HG03442 (cell line): ENCODE data around the gene SPDYE3.
"Not testable (repeated sequence)": the region's sequence is repeated elsewhere in the genome, so short reads cannot be mapped to it uniquely, and the experiment has no call there.

ENCODE experiments used
- ATAC-seq: cut with Tn5 transposase; IDR thresholded peaks from one replicate; pipeline ENCODE4 v1.9.1; 2021; ENCODE audit warnings: mild to moderate bottlenecking, moderate library complexity; ENCODE audit not compliant: unreplicated experiment

SPDYE3 gene

DNA sequence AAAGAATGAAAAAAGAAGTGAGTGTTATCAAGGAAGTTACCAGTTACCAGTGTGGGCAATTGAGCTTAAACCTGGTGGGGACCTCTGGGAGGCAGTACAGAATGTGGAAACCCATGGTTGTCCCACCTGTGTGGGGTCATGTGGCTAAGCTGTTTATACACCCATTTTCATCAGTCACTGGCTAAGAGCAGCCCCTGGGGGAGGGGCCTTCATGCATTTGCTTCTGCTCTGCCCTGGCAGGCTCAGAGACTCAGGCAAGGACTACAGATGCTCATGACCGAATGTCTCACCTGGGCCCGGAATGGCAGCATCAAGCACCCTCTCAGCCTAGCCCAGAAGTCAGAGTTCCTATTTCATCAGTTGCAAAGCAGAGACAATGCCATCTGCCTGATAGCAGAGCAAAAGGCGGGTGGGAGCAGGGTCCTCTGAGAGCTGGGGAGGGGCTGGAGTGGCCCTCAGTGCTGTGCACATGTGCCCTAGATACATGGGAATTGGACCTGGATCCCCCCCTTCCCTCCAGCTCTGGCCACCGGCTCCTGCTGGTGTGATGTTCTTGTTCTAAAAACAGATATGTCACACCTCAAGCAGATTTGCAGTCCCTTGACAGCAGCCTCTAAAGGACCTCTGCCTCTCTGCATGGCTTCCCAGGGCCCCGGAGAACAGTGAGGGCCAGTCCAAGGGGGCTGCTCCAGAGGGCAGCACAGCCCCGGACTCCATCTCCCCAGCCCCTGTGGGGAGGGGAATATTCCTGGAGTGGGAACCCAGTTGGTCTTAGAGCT, 20.1 kb upstream of the SPDYE3 start:
- ATAC-seq = not testable (repeated sequence)

DNA sequence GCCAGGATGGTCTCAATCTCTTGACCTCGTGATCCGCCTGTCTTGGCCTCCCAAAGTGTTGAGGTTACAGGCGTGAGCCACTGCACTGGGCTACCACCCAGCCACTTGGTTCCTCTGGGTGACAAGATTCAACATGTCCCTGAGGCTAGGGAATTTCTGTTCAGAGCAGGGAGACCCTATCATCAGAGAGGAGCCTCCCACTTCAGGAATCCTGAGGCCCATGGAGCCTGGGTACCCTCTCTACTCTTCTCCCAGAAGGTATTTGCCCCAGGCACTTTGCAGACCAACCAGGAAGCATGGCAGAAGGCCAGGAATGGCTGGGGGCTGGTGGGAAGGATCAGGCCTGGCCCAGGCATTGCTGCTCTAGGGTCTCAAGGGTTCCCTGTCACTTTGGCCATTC, 19.2 kb upstream of the SPDYE3 start:
- not testable (repeated sequence) for ATAC-seq

DNA sequence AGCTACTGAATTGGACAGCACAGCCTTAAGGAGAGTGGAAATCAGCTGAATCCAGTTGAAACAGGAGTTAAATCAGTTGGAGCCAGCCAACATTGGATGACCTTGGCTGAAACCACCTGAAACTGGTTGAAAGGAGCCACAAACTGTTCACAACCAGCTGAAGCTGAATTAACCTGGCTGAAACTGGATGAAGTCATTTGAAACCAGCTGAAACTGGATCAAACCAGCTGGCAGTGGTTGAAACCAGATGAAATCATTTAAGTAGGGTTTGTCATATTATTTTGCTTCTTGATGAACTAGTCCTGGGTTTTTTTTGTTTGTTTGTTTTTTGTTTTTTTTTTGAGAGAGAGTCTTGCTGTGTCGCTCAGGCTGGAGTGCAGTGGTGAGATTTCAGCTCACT, 15.3 kb upstream of the SPDYE3 start:
- not testable (repeated sequence) for ATAC-seq

DNA sequence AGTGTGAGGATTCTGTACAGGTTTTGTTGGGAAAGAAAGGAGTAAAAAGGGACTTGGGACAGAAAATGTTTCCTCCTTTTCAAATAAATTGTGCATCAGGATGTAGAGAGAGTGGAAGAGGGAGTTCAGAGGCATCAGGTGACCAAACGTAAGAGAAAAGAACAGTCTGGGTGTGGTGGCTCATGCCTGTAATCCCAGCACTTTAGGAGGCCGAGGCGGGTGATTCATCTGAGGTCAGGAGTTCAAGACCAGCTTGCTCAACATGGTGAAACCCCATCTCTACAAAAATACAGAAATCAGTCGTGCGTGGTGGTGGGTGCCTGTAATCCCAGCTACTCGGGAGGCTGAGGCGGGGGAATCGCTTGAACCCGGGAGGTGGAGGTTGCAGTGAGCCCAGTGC, 12.2 kb upstream of the SPDYE3 start:
- ATAC-seq = not testable (repeated sequence)

DNA sequence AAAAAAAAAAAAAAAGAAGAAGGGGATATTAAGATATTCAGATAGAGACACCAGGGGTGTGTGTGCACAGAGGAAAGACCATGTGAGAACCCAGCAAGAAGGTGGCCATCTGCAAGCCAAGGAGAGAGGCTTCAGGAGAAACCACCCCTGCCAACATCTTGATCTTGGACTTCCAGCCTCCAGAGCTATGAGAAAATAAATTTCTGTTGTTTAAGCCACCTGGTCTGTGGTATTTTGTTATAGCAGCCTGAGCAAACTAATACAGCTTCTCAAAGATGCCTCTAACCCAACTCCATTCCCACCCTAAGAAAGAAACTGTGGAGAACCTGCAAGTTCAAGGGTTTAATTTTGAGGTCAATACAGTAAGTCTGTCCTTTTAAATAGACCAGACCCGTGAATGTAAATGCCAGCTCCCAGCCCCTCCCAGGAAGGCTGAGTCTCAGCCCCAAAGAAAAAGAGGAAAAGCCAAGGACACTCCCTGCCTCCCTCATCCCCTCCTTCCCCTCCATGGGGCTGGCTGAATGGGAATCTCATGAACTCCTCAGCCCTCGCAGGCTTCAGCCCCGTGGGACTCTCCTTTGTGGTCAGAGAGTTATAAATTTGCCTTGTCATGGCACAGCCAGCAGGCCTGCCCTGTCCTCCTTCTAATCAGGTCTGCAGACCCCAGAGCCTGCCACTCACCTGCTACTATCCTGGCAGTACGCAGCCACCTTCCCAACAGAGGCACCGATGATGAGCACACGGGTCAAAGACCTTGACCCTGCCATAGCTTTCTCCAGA, 9.5 kb upstream of the SPDYE3 start:
- not testable (repeated sequence) for ATAC-seq

DNA sequence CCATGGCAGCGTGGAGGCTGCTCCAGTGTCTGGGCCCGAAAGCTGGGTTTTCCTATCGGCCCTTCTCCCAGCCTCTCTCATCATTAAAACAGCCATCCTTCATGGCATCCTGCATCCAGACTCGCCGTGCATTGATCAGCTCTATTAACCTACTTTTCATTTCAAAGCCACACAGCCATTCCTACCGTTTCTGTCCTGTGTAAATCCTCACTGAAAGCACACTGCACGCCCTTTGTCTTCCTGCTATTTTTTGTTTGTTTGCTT, 8.9 kb upstream of the SPDYE3 start:
- ATAC-seq = not testable (repeated sequence)

DNA sequence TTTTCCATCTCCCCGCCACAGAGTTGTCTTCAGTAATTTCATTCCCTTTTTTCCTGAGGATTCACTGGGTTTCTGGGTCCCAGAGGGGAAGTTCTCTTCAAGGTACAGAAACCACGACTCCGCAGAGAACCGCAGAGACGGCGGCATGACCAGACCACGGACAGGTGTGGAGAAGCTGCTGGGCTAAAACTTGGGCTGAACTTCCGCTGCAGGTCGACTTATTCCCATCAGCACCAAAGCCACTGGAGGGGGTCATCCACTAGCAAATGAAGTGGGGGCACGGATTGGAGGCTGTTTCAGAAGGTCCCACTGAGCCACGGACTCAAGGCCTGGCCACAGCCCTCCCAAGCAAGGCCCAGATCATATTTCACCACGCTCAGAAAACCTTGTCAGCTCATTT, 3.0 kb upstream of the SPDYE3 start:
- ATAC-seq = not testable (repeated sequence)

DNA sequence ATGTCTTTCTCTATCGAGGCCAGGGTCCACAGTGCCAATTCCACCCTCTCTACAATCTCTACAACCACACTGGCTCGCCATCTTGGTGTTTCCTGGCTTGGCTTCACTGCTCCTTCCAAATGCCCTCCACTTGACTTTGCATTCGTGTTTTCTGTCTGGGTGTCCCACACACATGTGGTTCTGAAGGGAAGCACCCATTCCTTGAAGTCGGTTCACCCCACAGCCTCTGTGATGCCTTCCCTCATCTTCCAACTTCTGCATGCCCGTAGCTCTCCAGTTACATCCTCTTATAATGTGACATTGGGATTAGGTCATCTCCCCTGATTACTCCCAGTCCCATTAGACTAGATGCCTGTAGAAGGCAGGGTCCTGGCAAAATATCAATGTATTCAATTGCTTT, 10.8 kb downstream of the SPDYE3 start:
- not testable (repeated sequence) for ATAC-seq

DNA sequence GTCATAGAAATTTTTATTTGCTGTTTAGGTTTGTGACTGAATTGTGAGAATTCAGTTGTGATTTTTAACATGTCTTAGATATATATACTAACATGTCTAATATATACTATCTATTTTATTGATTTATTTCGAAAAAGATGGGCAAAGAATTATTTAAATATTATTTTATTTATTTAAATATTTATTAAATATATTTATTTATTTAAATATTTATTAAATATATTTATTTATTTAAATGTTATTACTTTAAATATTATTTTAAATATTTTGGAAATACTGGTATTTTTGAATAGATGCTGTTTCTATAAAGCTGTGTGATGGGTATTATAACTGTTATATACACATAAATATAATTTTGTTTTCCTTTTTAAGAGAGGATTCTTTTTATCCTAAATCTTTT, 14.1 kb downstream of the SPDYE3 start:
- ATAC-seq = not testable (repeated sequence)

DNA sequence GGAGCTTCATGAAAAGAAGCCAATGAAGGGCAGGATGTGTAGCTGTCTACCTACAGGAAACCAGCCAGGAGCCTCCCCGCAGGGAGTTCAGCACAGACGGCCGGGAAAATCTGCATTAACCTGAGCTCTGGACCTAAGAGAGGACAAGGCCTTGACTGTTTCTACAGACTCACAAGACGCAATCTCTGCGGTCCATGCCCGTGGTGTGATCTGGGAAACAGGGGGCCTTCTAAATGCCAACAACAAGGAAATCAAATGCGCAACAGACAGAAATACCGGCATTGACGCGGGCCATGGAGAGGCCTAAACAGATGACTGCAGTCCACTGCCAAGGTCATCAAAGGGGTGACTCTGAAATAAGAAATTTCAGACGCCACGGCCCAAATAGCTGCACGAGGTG, 16.7 kb downstream of the SPDYE3 start:
- ATAC-seq = not testable (repeated sequence)

DNA sequence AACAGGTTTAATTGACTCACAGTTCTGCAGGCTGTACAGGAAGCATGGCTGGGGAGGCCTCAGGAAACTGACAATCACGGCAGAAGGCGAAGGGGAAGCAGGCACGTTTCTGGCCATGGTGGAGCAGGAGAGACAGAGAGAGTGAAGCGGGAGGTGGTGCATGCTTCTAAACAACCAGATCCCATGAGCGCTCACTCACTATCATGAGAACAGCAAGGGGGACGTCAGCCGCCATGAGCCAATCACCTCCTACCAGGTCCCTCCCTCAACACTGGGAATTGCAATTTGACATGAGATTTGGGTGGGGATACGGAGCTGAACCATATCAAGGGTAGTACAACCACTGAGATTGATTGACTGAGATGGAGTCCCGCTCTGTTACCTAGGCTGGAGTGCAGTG, 18.2 kb downstream of the SPDYE3 start:
- not testable (repeated sequence) for ATAC-seq

DNA sequence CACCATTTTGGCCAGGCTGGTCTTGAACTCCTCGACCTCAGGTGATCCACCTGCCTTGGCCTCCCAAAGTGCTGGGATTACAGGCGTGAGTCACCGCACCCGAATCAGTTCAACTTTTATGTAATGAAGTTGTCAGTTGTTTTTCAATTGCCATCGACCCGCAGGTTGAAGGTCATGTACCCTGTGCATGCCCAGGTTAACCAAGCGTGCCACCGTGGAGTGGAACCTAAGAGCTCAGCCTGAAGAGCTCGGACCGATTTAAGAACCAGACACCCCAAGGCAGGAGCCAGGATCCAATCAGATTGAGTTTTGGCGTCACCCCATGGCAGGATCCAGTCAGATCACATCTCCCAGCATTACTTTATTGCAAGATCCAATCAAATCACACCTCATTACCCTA, 19.4 kb downstream of the SPDYE3 start:
- not testable (repeated sequence) for ATAC-seq

DNA sequence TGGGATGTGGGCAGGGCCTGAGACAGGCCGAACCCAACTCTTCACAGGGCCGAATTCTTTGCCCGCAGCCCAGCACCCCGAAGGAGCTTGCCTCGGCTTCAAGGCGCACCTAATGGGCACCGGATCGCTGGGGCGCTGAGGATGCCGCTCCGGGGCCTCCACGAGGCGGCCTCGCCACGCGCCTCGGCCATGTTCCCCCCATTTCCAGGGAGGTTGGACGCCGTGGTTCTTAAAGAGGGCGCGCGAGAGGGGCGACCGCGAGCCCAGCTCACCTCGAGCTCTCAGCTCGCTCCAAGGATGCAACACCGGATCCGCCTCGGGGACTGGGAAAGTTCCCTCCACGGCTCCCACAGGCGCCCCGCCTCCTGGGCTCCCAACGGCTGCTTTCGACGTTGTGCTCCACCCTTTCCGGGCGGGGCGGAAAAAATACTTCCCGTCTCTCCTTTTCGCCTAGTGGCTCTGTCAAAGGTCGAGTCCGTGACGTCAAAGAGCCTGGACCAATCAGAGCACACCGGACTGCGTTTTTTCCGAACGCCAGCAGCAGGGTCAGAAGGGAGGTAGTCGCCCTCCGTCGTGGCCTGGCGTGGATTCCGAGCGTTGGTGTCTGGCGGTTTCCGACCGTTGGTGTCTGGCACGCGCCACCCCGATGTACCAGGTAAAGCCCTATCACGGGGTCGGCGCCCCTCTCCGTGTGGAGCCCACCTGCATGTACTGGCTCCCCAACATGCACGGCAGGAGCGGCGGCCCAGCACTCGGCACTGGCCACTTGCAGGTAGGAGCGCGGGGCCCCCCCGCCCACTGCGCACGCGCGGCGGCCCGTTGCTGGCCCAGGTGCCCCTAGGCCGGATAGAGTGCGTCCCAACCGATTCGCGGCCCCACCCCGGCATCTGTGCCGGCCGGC, 28.3 kb downstream of the SPDYE3 start:
- peak; percentile 93 for ATAC-seq

DNA sequence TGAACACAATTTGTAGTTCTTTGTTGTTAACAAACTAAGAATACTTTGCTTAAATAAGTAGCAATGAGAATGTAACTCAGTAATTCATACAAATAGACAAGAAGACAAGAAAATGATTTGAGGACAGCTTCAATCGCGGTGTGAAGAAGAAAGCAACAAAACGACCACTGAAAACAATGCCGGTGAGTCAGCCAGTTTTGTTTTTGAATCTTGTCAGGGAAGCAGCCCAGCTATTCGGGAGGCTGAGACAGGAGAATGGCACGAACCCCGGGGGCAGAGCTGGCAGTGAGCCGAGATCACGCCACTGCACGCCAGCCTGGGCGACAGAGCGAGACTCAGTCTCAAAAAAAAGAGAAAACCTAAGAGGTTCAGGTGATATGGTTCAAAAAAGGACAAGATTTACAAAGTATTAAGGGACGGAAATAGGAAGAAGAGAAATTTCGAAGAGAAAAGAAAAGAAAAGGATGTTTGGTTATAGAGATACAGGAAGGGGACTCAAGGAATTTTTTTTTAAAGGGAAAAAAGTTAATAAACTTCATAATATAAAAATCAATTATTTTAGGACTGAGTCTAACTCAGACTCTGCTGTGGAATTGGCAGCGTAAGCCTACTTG, 30.7 kb downstream of the SPDYE3 start:
- ATAC-seq = not testable (repeated sequence)

DNA sequence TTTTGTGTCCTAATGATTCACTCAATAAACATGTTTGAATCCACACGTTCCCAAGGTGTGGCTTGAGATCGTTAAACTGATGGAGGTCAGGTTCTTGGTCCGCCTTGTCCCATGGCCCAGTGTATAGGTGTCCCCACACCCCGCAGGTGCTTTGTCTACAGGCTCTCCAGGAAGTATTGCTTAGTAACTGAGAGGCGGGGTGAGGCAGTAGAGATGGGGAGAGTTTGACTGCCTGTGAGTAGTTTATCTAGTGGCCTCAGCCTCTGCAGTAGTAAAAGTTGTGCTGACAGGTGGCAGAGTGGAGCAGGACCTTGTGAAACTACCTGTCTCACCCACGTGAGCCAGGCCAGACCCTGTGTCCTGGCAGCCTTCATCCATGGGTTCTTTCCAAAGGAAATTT, 33.8 kb downstream of the SPDYE3 start:
- ATAC-seq = not testable (repeated sequence)

DNA sequence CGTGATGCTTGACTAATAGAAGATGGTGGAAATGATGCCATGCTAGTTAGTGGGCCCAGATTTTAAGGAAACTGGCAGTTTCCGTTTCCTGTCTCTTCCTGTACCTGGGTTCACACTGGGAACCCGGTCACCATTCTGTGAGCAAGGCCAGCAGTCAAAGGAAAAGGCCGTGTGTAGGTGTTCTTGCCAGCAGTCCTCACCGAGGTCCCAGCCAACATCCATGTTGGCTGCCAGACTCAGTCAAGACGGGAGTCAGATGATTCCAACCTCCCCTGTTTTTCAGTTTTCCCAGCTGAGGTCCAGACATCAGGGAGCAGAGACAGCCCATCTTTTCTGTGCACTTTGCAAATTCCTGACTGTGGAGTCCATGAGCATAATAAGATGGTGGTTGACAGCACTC, 35.3 kb downstream of the SPDYE3 start:
- no peak for ATAC-seq

DNA sequence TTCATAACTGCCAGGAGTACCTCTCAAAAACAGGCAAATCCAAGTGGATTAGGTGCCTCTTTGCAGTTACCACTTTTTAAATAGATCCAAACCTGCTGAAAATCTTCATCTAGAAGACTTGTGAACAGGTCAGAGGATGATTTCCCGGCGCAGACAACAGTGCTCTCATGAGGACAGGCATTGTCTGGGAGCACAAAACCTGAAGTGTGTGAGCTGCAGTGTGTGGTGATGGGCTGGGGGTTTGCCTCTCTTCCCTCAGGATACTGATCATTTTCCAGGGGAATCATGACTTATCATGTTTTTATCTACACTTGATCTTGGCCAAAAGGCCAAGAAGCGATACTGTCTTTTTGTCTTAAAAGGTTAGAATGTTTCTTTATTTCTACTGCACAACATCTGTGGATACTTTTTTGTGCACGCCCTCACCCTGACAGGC, 36.6 kb downstream of the SPDYE3 start:
- not testable (repeated sequence) for ATAC-seq

DNA sequence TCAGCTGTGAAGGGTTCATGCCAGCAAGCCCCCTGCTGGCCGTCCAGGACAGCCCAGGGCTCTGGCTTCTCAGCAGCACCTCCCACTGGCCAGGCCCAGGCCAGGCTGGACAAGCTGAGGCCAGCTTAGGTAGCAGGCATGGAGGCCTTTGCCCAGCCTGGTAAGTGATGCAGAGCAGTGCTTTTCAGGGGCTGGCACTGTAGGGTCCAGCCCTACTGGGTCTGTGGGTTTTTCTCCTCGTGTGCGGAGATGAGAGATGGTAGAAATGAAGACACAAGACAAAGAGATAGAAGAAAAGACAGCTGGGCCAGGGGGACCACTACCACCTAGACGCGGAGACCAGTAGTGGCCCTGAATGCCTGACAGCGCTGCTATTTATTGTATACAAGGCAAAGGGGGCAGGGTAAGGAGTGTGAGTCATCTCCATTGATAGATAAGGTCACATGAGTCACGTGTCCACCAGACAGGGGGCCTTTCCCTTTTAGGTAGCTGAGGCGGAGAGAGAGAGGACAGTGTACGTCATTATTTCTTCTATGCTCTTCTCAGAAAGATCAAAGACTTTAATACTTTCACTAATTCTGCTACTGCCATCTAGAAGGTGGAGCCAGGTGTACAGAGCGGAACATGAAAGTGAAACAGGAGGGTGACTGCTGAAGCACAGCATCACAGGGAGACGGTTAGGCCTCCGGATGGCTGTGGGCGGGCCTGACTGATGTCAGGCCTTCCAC, 37.2 kb downstream of the SPDYE3 start:
- ATAC-seq = peak; percentile 69

DNA sequence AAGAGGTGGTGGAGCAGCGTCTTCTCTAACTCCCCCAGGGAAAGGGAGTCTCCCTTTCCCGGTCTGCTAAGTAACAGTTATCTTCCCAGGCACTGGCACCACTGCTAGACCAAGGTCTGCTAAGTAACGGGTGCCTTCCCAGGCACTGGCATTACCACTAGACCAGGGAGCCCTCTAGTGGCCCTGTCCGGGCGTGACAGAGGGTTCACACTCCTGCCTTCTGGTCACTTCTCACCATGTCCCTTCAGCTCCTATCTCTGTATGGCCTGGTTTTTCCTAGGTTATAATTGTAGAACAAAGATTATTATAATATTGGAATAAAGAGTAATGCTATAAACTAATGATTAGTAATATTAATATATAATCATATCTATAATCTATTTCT, 37.8 kb downstream of the SPDYE3 start:
- peak; percentile 26 for ATAC-seq

DNA sequence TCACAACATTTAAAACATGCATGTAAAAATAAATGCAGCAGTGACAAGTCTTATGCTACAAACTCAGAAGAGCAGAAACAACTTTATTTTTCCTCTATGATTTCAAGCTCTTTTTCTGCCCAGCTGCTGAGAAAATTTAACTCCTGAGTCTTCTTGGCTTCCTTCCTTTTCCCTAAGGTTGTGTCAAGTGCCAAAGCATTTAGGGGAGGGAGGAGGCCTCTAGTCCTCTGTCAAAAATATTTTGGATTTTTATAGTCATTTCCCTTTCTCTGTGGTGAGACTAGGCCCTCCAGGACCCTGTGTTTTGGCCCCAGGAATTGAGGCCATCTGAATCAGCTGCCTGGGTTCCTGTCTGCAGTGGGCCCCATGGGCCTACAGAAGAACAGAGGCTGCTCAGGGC, 39.4 kb downstream of the SPDYE3 start:
- ATAC-seq = no peak
